ENCODE data around the gene SCG5. TPM values are rescaled to one million over a fixed set of nuclear protein-coding genes. Genes with fewer than 3 reads are reported as not detected.

SCG5 gene
- polyA plus RNA-seq, 4 donors: 19.5 to 65.1 (median 24.2) TPM

GRCh38 chr15:32657941-32658340 lies 16.4 kb downstream of the SCG5 start:
- no peak for DNase-seq (ENCODE audit: low read depth in 4 of 4, low spot score in 3 of 4)

- no peak for DNase-seq (ENCODE audit: low read depth in 4 of 4, low spot score in 3 of 4)
These were observed 18.0 kb downstream of the SCG5 start for GRCh38 chr15:32659340-32660155.

- no peak for DNase-seq (ENCODE audit: low read depth in 4 of 4, low spot score in 3 of 4)
These were observed 22.2 kb downstream of the SCG5 start for GRCh38 chr15:32663671-32664070.

GRCh38 chr15:32664796-32665195 lies 23.3 kb downstream of the SCG5 start:
- no peak for DNase-seq (ENCODE audit: low read depth in 4 of 4, low spot score in 3 of 4)

- no peak for DNase-seq (ENCODE audit: low read depth in 4 of 4, low spot score in 3 of 4)
These were observed 25.8 kb downstream of the SCG5 start for GRCh38 chr15:32667321-32667720.

- DNase-seq (ENCODE audit: low read depth in 4 of 4, low spot score in 3 of 4): no peak
These were observed 27.4 kb downstream of the SCG5 start for GRCh38 chr15:32668942-32669341.

- no peak for DNase-seq (ENCODE audit: low read depth in 4 of 4, low spot score in 3 of 4)
These were observed 28.5 kb downstream of the SCG5 start for GRCh38 chr15:32669896-32670611.

- no peak for DNase-seq (ENCODE audit: low read depth in 4 of 4, low spot score in 3 of 4)
These were observed 29.1 kb downstream of the SCG5 start for GRCh38 chr15:32670623-32671022.

GRCh38 chr15:32671339-32672325 lies 30.1 kb downstream of the SCG5 start:
- no peak for DNase-seq (ENCODE audit: low read depth in 4 of 4, low spot score in 3 of 4)

- no peak for DNase-seq (ENCODE audit: low read depth in 4 of 4, low spot score in 3 of 4)
These were observed 33.2 kb downstream of the SCG5 start for GRCh38 chr15:32674681-32675080.

- DNase-seq (ENCODE audit: low read depth in 4 of 4, low spot score in 3 of 4): no peak
These were observed 34.0 kb downstream of the SCG5 start for GRCh38 chr15:32675466-32675865.

- no peak for DNase-seq (ENCODE audit: low read depth in 4 of 4, low spot score in 3 of 4)
These were observed 34.7 kb downstream of the SCG5 start for GRCh38 chr15:32676169-32676568.

- no peak for DNase-seq (ENCODE audit: low read depth in 4 of 4, low spot score in 3 of 4)
These were observed 35.8 kb downstream of the SCG5 start for GRCh38 chr15:32677238-32677750.

GRCh38 chr15:32679298-32679690 lies 37.8 kb downstream of the SCG5 start:
- DNase-seq (ENCODE audit: low read depth in 4 of 4, low spot score in 3 of 4): no peak

- DNase-seq (ENCODE audit: low read depth in 4 of 4, low spot score in 3 of 4): no peak
These were observed 41.1 kb downstream of the SCG5 start for GRCh38 chr15:32682569-32682968.

GRCh38 chr15:32682977-32683630 lies 41.6 kb downstream of the SCG5 start:
- DNase-seq (ENCODE audit: low read depth in 4 of 4, low spot score in 3 of 4): no peak

- DNase-seq (ENCODE audit: low read depth in 4 of 4, low spot score in 3 of 4): no peak
These were observed 42.5 kb downstream of the SCG5 start for GRCh38 chr15:32683906-32684584.

GRCh38 chr15:32685576-32685975 lies 44.1 kb downstream of the SCG5 start:
- no peak for DNase-seq (ENCODE audit: low read depth in 4 of 4, low spot score in 3 of 4)

GRCh38 chr15:32687556-32687955 lies 46.0 kb downstream of the SCG5 start:
- DNase-seq (ENCODE audit: low read depth in 4 of 4, low spot score in 3 of 4): no peak

All from left renal pelvis (tissue), 4 donors.